Measurements from ENCODE around the gene LYG2.
"Not testable (repeated sequence)": the region's sequence is repeated elsewhere in the genome, so short reads cannot be mapped to it uniquely, and the experiment has no call there.

LYG2 gene, protein sequence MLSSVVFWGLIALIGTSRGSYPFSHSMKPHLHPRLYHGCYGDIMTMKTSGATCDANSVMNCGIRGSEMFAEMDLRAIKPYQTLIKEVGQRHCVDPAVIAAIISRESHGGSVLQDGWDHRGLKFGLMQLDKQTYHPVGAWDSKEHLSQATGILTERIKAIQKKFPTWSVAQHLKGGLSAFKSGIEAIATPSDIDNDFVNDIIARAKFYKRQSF

DNA sequence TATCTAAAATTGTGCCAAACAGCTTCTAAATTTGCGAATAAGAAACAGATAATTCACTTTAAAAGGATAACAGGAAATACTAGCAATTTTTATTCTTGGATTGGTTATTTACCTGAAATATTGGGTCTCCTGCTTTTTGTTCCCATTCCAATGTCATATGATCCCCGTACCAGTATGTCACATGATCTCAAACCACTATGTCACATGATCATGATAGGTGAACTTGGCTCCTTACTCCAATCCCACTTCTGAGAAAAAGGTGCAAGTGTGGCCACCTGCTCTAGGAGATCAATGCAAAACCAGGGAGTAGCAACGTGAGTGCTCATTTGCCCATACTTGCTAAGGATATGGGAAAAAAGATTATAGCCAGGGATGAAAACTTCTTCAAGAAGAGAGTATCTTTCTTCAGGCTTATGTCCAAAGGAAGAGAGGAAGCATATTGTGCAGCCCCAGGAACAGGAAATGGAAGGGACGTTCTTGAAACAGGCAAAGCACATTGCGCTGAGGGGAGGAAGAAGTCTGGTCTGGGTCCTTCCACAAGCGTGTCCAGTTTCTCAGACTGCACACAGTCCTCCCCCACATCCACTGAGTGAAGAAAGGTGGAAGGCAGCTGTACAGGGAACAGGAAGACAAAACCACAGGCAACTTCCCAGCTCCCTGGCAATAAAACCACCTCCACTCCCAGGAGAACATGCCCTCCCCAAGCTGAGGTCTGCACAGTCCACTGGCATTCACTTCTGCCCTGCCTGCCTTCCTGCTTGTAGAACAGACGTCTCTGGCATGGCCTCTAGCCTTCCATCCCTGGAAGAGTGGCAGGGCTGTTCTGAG, at the start of gene LYG2:
Gene LYG2, minus strand, starts transcription at position 176 of the 828 bp plus-strand sequence. CDS start 1,406 bp downstream, outside the sequence.
- H3K27me3 Mint-ChIP-seq = no peaks in the 10 kb centered on the region
- H3K9me3 Mint-ChIP-seq = peaks cover 2% of the 10 kb centered on the region
- DNase-seq (ENCODE audit: low spot score in 2 of 2) (no peak), ATAC-seq (ENCODE audit: low read depth) (no peak)
- peaks cover 4% of the 10 kb centered on the region for H3K36me3 Mint-ChIP-seq
- no peak within 1 kb of the TSS for H3K4me3 Mint-ChIP-seq
- H3K4me1 Mint-ChIP-seq = no peaks in the 10 kb centered on the region
- H3K27ac Mint-ChIP-seq = no peak within 1 kb of the TSS

DNA sequence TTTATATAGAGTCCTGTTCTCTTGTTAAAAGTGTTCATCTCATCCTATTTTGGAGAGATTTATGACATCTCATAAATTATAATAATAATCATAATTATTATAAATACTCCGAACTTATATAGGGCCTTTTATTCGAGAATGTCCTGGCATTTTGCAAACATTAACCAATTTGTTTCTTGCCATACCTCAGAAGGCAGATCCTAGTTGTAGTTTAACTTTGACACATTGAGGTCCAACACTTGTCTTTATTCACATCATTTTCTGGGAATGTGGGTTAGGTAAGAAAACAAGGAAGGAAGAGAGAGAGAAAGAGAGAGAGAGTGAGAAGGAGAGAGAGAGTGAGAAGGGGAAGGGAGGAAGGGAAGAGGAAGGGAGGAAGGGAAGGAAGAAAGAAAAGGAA, 45.6 kb upstream of the LYG2 start, which contains the start of gene LYG1:
Gene LYG1, minus strand, starts transcription at position 101 of the 400 bp plus-strand sequence. CDS start 5,527 bp downstream, outside the sequence.
- H3K27me3 Mint-ChIP-seq; H3K4me3 Mint-ChIP-seq; H3K27ac Mint-ChIP-seq; ATAC-seq (ENCODE audit: low read depth); H3K9me3 Mint-ChIP-seq; H3K4me1 Mint-ChIP-seq; DNase-seq (ENCODE audit: low spot score in 2 of 2): not testable (repeated sequence)
- H3K36me3 Mint-ChIP-seq = peaks cover 29% of the 10 kb centered on the region

DNA sequence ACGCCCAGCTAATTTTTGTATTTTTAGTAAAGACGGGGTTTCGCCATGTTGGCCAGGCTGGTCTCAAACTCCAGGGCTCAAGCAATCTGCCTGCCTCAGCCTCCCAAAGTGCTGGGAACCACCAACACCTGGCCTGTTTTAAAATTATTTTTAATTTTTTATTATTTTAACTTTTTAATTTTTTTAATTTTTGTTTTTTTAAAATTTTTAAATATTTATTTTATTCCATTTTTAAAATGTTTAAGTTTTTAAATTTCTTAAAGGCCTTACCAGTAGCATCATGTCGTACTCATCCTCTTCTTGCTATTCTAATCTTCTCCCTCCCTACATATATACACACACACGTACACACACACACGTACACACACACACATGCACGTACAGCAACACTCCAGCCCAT, 44.1 kb upstream of the LYG2 start:
- DNase-seq (ENCODE audit: low spot score in 2 of 2) (no peak), ATAC-seq (ENCODE audit: low read depth) (no peak)
- Mint-ChIP-seq H3K27ac (no peak overlapping the region), H3K36me3 (peaks cover 30% of the 10 kb centered on the region), H3K9me3 (peaks cover 3% of the 10 kb centered on the region), H3K27me3 (no peaks in the 10 kb centered on the region), H3K4me3 (no peak overlapping the region), H3K4me1 (no peaks in the 10 kb centered on the region)

- Mint-ChIP-seq H3K27ac (no peak overlapping the region), H3K27me3 (no peaks in the 10 kb centered on the region), H3K9me3 (peaks cover 3% of the 10 kb centered on the region), H3K4me3 (no peak overlapping the region), H3K4me1 (no peaks in the 10 kb centered on the region), H3K36me3 (peaks cover 28% of the 10 kb centered on the region)
- DNase-seq (ENCODE audit: low spot score in 2 of 2) (no peak), ATAC-seq (ENCODE audit: low read depth) (no peak)
Observed at GRCh38 chr2:99297994-99298393, 42.5 kb upstream of the LYG2 start.

- no peaks in the 10 kb centered on the region for H3K4me1 Mint-ChIP-seq
- no peak overlapping the region for H3K4me3 Mint-ChIP-seq
- no peaks in the 10 kb centered on the region for H3K27me3 Mint-ChIP-seq
- H3K9me3 Mint-ChIP-seq = peaks cover 7% of the 10 kb centered on the region
- ATAC-seq (ENCODE audit: low read depth) = no peak
- H3K27ac Mint-ChIP-seq = no peak overlapping the region
- peaks cover 16% of the 10 kb centered on the region for H3K36me3 Mint-ChIP-seq
- DNase-seq (ENCODE audit: low spot score in 2 of 2) = no peak
Observed at GRCh38 chr2:99285526-99285925, 30.1 kb upstream of the LYG2 start.

GRCh38 chr2:99279969-99280695, 24.7 kb upstream of the LYG2 start:
- ATAC-seq (ENCODE audit: low read depth) (no peak), DNase-seq (ENCODE audit: low spot score in 2 of 2) (no peak)
- no peak overlapping the region for H3K27ac Mint-ChIP-seq
- no peaks in the 10 kb centered on the region for H3K4me1 Mint-ChIP-seq
- H3K36me3 Mint-ChIP-seq = peaks cover 26% of the 10 kb centered on the region
- no peak overlapping the region for H3K4me3 Mint-ChIP-seq
- H3K9me3 Mint-ChIP-seq = peaks cover 10% of the 10 kb centered on the region
- H3K27me3 Mint-ChIP-seq = no peaks in the 10 kb centered on the region

DNA sequence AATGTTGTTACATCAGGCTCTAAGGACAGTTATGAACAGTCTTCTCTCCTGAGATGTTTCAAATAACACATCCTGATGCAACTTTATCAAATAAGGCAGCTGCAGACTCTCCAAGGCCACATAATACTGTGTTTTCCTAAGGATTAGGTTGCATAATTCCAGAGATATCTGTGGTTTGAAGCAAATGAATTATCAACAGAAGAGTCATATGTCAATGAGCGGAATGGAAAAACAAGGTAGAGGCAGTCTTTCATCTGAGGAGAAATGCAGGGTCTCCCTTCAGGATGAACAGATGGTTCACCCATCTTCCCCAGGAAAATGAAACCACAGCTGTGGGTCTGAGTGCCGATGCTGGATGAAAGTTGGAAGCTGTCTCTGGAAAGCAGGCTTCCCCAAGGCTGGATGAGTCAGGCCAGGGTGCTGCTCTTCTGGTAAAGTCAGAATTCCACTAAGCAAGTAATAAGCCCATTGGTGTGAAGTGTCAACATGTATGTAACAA, 23.4 kb upstream of the LYG2 start:
- Mint-ChIP-seq H3K36me3 (peaks cover 23% of the 10 kb centered on the region), H3K4me1 (no peaks in the 10 kb centered on the region), H3K9me3 (peaks cover 10% of the 10 kb centered on the region), H3K27ac (no peak overlapping the region), H3K4me3 (no peak overlapping the region), H3K27me3 (no peaks in the 10 kb centered on the region)
- ATAC-seq (ENCODE audit: low read depth) (no peak), DNase-seq (ENCODE audit: low spot score in 2 of 2) (no peak)

- not testable (repeated sequence) for H3K27me3 Mint-ChIP-seq; H3K4me3 Mint-ChIP-seq; DNase-seq (ENCODE audit: low spot score in 2 of 2); ATAC-seq (ENCODE audit: low read depth); H3K9me3 Mint-ChIP-seq; H3K4me1 Mint-ChIP-seq; H3K27ac Mint-ChIP-seq
- H3K36me3 Mint-ChIP-seq = peaks cover 21% of the 10 kb centered on the region
Observed at GRCh38 chr2:99278195-99278765, 22.8 kb upstream of the LYG2 start.

DNA sequence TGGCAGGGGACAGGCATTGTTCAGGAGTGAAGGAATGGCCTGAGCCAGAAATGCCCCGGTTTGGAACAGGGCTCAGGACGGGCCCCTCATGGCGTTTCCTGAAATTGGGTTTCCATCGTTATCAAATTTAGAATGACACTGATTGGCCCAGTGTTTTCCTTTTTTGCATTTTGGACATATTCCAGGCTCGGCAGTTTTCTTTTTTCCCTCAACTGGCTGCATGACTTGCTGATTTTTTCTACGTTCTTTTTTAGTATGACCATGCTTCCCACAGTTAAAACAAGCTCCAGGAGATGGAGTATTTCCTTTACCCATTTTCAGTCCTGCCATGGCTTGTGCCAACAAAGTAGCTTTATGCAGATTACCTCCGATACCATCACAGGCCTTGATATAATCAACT, 20.4 kb upstream of the LYG2 start:
- Mint-ChIP-seq H3K27ac (no peak overlapping the region), H3K27me3 (no peaks in the 10 kb centered on the region), H3K4me3 (no peak overlapping the region), H3K9me3 (peaks cover 9% of the 10 kb centered on the region), H3K4me1 (no peaks in the 10 kb centered on the region), H3K36me3 (peaks cover 23% of the 10 kb centered on the region)
- DNase-seq (ENCODE audit: low spot score in 2 of 2) = no peak
- ATAC-seq (ENCODE audit: low read depth) = no peak

GRCh38 chr2:99261242-99261641, 5.8 kb upstream of the LYG2 start:
- Mint-ChIP-seq H3K4me1 (no peaks in the 10 kb centered on the region), H3K27me3 (no peaks in the 10 kb centered on the region), H3K27ac (peak overlapping the region; percentile 5), H3K9me3 (no peaks in the 10 kb centered on the region), H3K4me3 (no peak overlapping the region), H3K36me3 (peaks cover 1% of the 10 kb centered on the region)
- ATAC-seq (ENCODE audit: low read depth) (no peak), DNase-seq (ENCODE audit: low spot score in 2 of 2) (no peak)

DNA sequence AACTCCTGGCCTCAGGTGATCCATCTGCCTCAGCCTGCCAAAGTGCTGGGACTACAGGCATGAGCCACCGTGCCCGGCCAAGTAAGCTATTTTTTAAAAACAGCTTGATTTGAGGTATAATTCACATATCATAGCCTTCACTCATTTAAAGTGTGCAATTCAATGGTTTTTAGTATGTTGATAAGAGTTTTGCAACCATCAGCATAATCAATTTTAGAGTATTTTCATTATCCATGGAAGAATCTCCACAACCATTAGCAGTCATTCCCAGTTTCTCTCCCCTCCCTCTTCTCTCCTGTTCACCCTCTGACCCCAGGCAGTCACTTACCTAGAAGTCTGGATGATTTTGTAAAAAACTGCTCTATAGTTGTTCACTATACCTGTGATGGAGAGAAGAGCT, 4.7 kb upstream of the LYG2 start:
- no peaks in the 10 kb centered on the region for H3K4me1 Mint-ChIP-seq
- DNase-seq (ENCODE audit: low spot score in 2 of 2) (no peak), ATAC-seq (ENCODE audit: low read depth) (no peak)
- H3K4me3 Mint-ChIP-seq = no peak overlapping the region
- H3K27ac Mint-ChIP-seq = no peak overlapping the region
- H3K9me3 Mint-ChIP-seq = no peaks in the 10 kb centered on the region
- no peaks in the 10 kb centered on the region for H3K27me3 Mint-ChIP-seq
- peaks cover 1% of the 10 kb centered on the region for H3K36me3 Mint-ChIP-seq

DNA sequence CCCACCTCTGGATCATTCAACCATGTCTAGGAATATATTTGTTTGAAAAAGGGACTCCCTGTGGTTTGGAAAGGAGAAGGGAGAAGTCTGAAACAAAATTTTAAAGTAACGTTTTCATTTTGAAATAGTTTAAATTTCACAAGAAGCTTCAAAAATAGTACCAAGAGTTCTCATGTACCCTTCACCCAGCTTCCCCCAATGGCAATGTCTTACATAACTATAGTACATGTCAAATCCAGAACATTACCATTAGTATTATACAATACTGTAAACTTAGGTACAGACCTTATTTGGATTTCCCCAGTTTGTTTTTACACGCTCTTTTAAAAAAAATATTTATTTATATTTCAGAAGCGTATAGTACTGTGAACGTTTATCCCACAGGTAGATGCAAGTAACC, 4.0 kb upstream of the LYG2 start:
- no peaks in the 10 kb centered on the region for H3K4me1 Mint-ChIP-seq
- no peaks in the 10 kb centered on the region for H3K9me3 Mint-ChIP-seq

GRCh38 chr2:99256677-99257076, 1.2 kb upstream of the LYG2 start:
- no peak for DNase-seq (ENCODE audit: low spot score in 2 of 2)

More for the DNA sequence above, 4.0 kb upstream of the LYG2 start:
- ATAC-seq (ENCODE audit: low read depth) (no peak), DNase-seq (ENCODE audit: low spot score in 2 of 2) (no peak)
- Mint-ChIP-seq H3K4me3 (no peak overlapping the region), H3K27ac (no peak overlapping the region), H3K36me3 (peaks cover 1% of the 10 kb centered on the region), H3K27me3 (no peaks in the 10 kb centered on the region)

GRCh38 chr2:99249951-99250350, 5.5 kb downstream of the LYG2 start:
- peaks cover 17% of the 10 kb centered on the region for H3K36me3 Mint-ChIP-seq
- H3K4me1 Mint-ChIP-seq = no peaks in the 10 kb centered on the region
- no peaks in the 10 kb centered on the region for H3K27me3 Mint-ChIP-seq
- peaks cover 2% of the 10 kb centered on the region for H3K9me3 Mint-ChIP-seq
- H3K4me3 Mint-ChIP-seq = no peak overlapping the region
- ATAC-seq (ENCODE audit: low read depth) (no peak), DNase-seq (ENCODE audit: low spot score in 2 of 2) (no peak)
- no peak overlapping the region for H3K27ac Mint-ChIP-seq

More at GRCh38 chr2:99256677-99257076, 1.2 kb upstream of the LYG2 start:
- H3K4me1 Mint-ChIP-seq = no peaks in the 10 kb centered on the region
- H3K27ac Mint-ChIP-seq = no peak overlapping the region
- no peaks in the 10 kb centered on the region for H3K27me3 Mint-ChIP-seq
- ATAC-seq (ENCODE audit: low read depth) = no peak
- peaks cover 2% of the 10 kb centered on the region for H3K9me3 Mint-ChIP-seq
- H3K4me3 Mint-ChIP-seq = no peak overlapping the region
- H3K36me3 Mint-ChIP-seq = peaks cover 4% of the 10 kb centered on the region
